ENCODE data around the gene PIEZO2.
"Not testable (repeated sequence)": the region's sequence is repeated elsewhere in the genome, so short reads cannot be mapped to it uniquely, and the experiment has no call there.

Gene PIEZO2

GRCh38 chr18:10935588-10935987 is 213.8 kb downstream of the PIEZO2 start:
- Histone ChIP-seq H3K4me1 (ENCODE audit: control insufficient read depth in 1 of 2, insufficient read depth in 2 of 2, low read length in 2 of 2) (peaks cover 0 to 2% of the 10 kb centered on the region in 2 experiments), H3K79me1 (ENCODE audit: low read length) (no peaks in the 10 kb centered on the region), H3K4me3 (ENCODE audit: low read depth, low read length) (no peak overlapping the region), H2AFZ (ENCODE audit: insufficient read depth, low read length, poor library complexity) (no peak overlapping the region), H2BK120ac (ENCODE audit: insufficient read depth, low read length, poor library complexity) (no peak overlapping the region), H3K23ac (ENCODE audit: low read length) (no peak overlapping the region), H3K4ac (ENCODE audit: low read depth, low read length) (no peak overlapping the region), H2BK5ac (ENCODE audit: low read depth, low read length, poor library complexity) (no peak overlapping the region), H2BK12ac (ENCODE audit: low read length) (no peak overlapping the region), H3K18ac (ENCODE audit: low read length) (no peak overlapping the region), H4K91ac (ENCODE audit: low read depth, low read length) (no peak overlapping the region), H4K8ac (ENCODE audit: low read depth, low read length) (no peak overlapping the region), H3K14ac (ENCODE audit: low read length) (no peak overlapping the region), H3K36me3 (ENCODE audit: control insufficient read depth in 1 of 2, insufficient read depth in 2 of 2, low read length in 2 of 2) (no peaks in the 10 kb centered on the region), H3K9me3 (ENCODE audit: insufficient read depth, low read depth, low read length) (no peaks in the 10 kb centered on the region), H3K27ac (ENCODE audit: low read depth, low read length) (no peak overlapping the region), H3K4me2 (ENCODE audit: low read length) (no peak overlapping the region), H3K9ac (ENCODE audit: low read length) (no peak overlapping the region), H2AK5ac (ENCODE audit: low read length) (no peak overlapping the region), H3K27me3 (ENCODE audit: insufficient read depth, low read length) (no peaks in the 10 kb centered on the region), H3K79me2 (ENCODE audit: control insufficient read depth, insufficient read depth, low read length, poor library complexity) (no peaks in the 10 kb centered on the region), H4K12ac (ENCODE audit: low read depth, low read length) (no peak overlapping the region)
- no peak for DNase-seq
- no CpG with 5 or more reads among the region's 7 CpGs for WGBS (ENCODE audit: extremely low coverage, insufficient coverage, insufficient read length)

- no CpG with 5 or more reads among the region's 3 CpGs for WGBS (ENCODE audit: extremely low coverage, insufficient coverage, insufficient read length)
- not testable (repeated sequence) for H2BK5ac ChIP-seq (ENCODE audit: low read depth, low read length, poor library complexity); H3K4me2 ChIP-seq (ENCODE audit: low read length); H3K27me3 ChIP-seq (ENCODE audit: insufficient read depth, low read length); H2AFZ ChIP-seq (ENCODE audit: insufficient read depth, low read length, poor library complexity); DNase-seq; H2BK12ac ChIP-seq (ENCODE audit: low read length); H3K9ac ChIP-seq (ENCODE audit: low read length); H3K4me1 ChIP-seq (ENCODE audit: control insufficient read depth in 1 of 2, insufficient read depth in 2 of 2, low read length in 2 of 2); H2BK120ac ChIP-seq (ENCODE audit: insufficient read depth, low read length, poor library complexity); H2AK5ac ChIP-seq (ENCODE audit: low read length); H3K79me2 ChIP-seq (ENCODE audit: control insufficient read depth, insufficient read depth, low read length, poor library complexity); H3K36me3 ChIP-seq (ENCODE audit: control insufficient read depth in 1 of 2, insufficient read depth in 2 of 2, low read length in 2 of 2); H3K27ac ChIP-seq (ENCODE audit: low read depth, low read length); H3K4ac ChIP-seq (ENCODE audit: low read depth, low read length); H3K14ac ChIP-seq (ENCODE audit: low read length); H3K23ac ChIP-seq (ENCODE audit: low read length); H3K4me3 ChIP-seq (ENCODE audit: low read depth, low read length); H4K8ac ChIP-seq (ENCODE audit: low read depth, low read length); H3K79me1 ChIP-seq (ENCODE audit: low read length); H3K9me3 ChIP-seq (ENCODE audit: insufficient read depth, low read depth, low read length); H3K18ac ChIP-seq (ENCODE audit: low read length); H4K91ac ChIP-seq (ENCODE audit: low read depth, low read length); H4K12ac ChIP-seq (ENCODE audit: low read depth, low read length)
Observed at GRCh38 chr18:10933648-10934047, 215.7 kb downstream of the PIEZO2 start.

- no peak overlapping the region for H3K23ac ChIP-seq (ENCODE audit: low read length)
- H3K36me3 ChIP-seq (ENCODE audit: control insufficient read depth in 1 of 2, insufficient read depth in 2 of 2, low read length in 2 of 2) = no peaks in the 10 kb centered on the region
- H3K79me1 ChIP-seq (ENCODE audit: low read length) = no peaks in the 10 kb centered on the region
- H3K9me3 ChIP-seq (ENCODE audit: insufficient read depth, low read depth, low read length) = no peaks in the 10 kb centered on the region
- no peak overlapping the region for H4K12ac ChIP-seq (ENCODE audit: low read depth, low read length)
- H3K4me3 ChIP-seq (ENCODE audit: low read depth, low read length) = no peak overlapping the region
- H2BK120ac ChIP-seq (ENCODE audit: insufficient read depth, low read length, poor library complexity) = no peak overlapping the region
- H4K91ac ChIP-seq (ENCODE audit: low read depth, low read length) = no peak overlapping the region
- H3K4ac ChIP-seq (ENCODE audit: low read depth, low read length) = no peak overlapping the region
- no peak overlapping the region for H2AK5ac ChIP-seq (ENCODE audit: low read length)
- no peak overlapping the region for H3K27ac ChIP-seq (ENCODE audit: low read depth, low read length)
- no peak overlapping the region for H3K14ac ChIP-seq (ENCODE audit: low read length)
- no peak overlapping the region for H3K4me2 ChIP-seq (ENCODE audit: low read length)
- H2BK5ac ChIP-seq (ENCODE audit: low read depth, low read length, poor library complexity) = no peak overlapping the region
- no peak overlapping the region for H4K8ac ChIP-seq (ENCODE audit: low read depth, low read length)
- no CpG with 5 or more reads among the region's 2 CpGs for WGBS (ENCODE audit: extremely low coverage, insufficient coverage, insufficient read length)
- no peak overlapping the region for H3K9ac ChIP-seq (ENCODE audit: low read length)
- H3K79me2 ChIP-seq (ENCODE audit: control insufficient read depth, insufficient read depth, low read length, poor library complexity) = no peaks in the 10 kb centered on the region
- peaks cover 5 to 9% of the 10 kb centered on the region in 2 experiments for H3K4me1 ChIP-seq (ENCODE audit: control insufficient read depth in 1 of 2, insufficient read depth in 2 of 2, low read length in 2 of 2)
- no peak overlapping the region for H2AFZ ChIP-seq (ENCODE audit: insufficient read depth, low read length, poor library complexity)
- no peaks in the 10 kb centered on the region for H3K27me3 ChIP-seq (ENCODE audit: insufficient read depth, low read length)
- no peak overlapping the region for H3K18ac ChIP-seq (ENCODE audit: low read length)
- no peak for DNase-seq
- no peak overlapping the region for H2BK12ac ChIP-seq (ENCODE audit: low read length)
Observed at GRCh38 chr18:10930076-10930475, 219.3 kb downstream of the PIEZO2 start.

- H3K27ac ChIP-seq (ENCODE audit: low read depth, low read length) = no peak overlapping the region
- H3K4ac ChIP-seq (ENCODE audit: low read depth, low read length) = no peak overlapping the region
- no peak overlapping the region for H3K23ac ChIP-seq (ENCODE audit: low read length)
- no peak overlapping the region for H2BK12ac ChIP-seq (ENCODE audit: low read length)
- no peak overlapping the region for H4K8ac ChIP-seq (ENCODE audit: low read depth, low read length)
- H3K18ac ChIP-seq (ENCODE audit: low read length) = no peak overlapping the region
- DNase-seq = no peak
- H3K14ac ChIP-seq (ENCODE audit: low read length) = no peak overlapping the region
- H3K4me1 ChIP-seq (ENCODE audit: control insufficient read depth in 1 of 2, insufficient read depth in 2 of 2, low read length in 2 of 2) = peaks cover 5 to 9% of the 10 kb centered on the region in 2 experiments
- no CpG with 5 or more reads among the region's 7 CpGs for WGBS (ENCODE audit: extremely low coverage, insufficient coverage, insufficient read length)
- no peak overlapping the region for H3K4me3 ChIP-seq (ENCODE audit: low read depth, low read length)
- H2AFZ ChIP-seq (ENCODE audit: insufficient read depth, low read length, poor library complexity) = no peak overlapping the region
- H4K12ac ChIP-seq (ENCODE audit: low read depth, low read length) = no peak overlapping the region
- no peak overlapping the region for H4K91ac ChIP-seq (ENCODE audit: low read depth, low read length)
- H3K36me3 ChIP-seq (ENCODE audit: control insufficient read depth in 1 of 2, insufficient read depth in 2 of 2, low read length in 2 of 2) = no peaks in the 10 kb centered on the region
- H2BK5ac ChIP-seq (ENCODE audit: low read depth, low read length, poor library complexity) = no peak overlapping the region
- no peaks in the 10 kb centered on the region for H3K27me3 ChIP-seq (ENCODE audit: insufficient read depth, low read length)
- no peak overlapping the region for H3K9ac ChIP-seq (ENCODE audit: low read length)
- H3K4me2 ChIP-seq (ENCODE audit: low read length) = no peak overlapping the region
- H3K79me2 ChIP-seq (ENCODE audit: control insufficient read depth, insufficient read depth, low read length, poor library complexity) = no peaks in the 10 kb centered on the region
- no peaks in the 10 kb centered on the region for H3K79me1 ChIP-seq (ENCODE audit: low read length)
- H3K9me3 ChIP-seq (ENCODE audit: insufficient read depth, low read depth, low read length) = no peaks in the 10 kb centered on the region
- H2AK5ac ChIP-seq (ENCODE audit: low read length) = no peak overlapping the region
- H2BK120ac ChIP-seq (ENCODE audit: insufficient read depth, low read length, poor library complexity) = no peak overlapping the region
Observed at GRCh38 chr18:10928772-10929373, 220.5 kb downstream of the PIEZO2 start.
